ENCODE data around the gene LCAT.

The LCAT gene

GRCh38 chr16:67909056-67909742, 34.7 kb downstream of the LCAT start:
- DNase-seq = no peak

GRCh38 chr16:67907397-67908180, 36.3 kb downstream of the LCAT start:
- DNase-seq = no peak

- no peak for DNase-seq
These were observed 41.1 kb downstream of the LCAT start for GRCh38 chr16:67902831-67903230.

GRCh38 chr16:67901734-67902133, 42.2 kb downstream of the LCAT start:
- no peak for DNase-seq

- no peak for DNase-seq
These were observed 46.7 kb downstream of the LCAT start for GRCh38 chr16:67897231-67897630.

- DNase-seq = peak in 1 of 5 experiments; percentile 35
These were observed 50.0 kb downstream of the LCAT start for GRCh38 chr16:67893743-67894399.

GRCh38 chr16:67892899-67893742, 50.8 kb downstream of the LCAT start, which contains the start of gene PSKH1:
PSKH1 (plus strand) TSS chr16:67893254; CDS start chr16:67908750, 15,496 bp downstream.
- DNase-seq = peak; percentile 80 to 96 (median 91)

- no peak for DNase-seq
These were observed 51.5 kb downstream of the LCAT start for GRCh38 chr16:67892375-67892774.
